Neural cell (in vitro differentiated cells): Measurements from ENCODE around the gene POP5. TPM values are rescaled to one million over a fixed set of nuclear protein-coding genes. Genes with fewer than 3 reads are reported as not detected.
A peak's percentile ranks its signal among the peaks of the same experiment; 100 is the strongest.
"Not testable (repeated sequence)": the region's sequence is repeated elsewhere in the genome, so short reads cannot be mapped to it uniquely, and the experiment has no call there.

ENCODE experiments used
- H2AFZ ChIP-seq: fragments of 200-600, 300-800 bp; sonication (generic), shearing (Covaris generic); 2 replicates; pipeline ENCODE4 v1.6.0; 2014; ENCODE audit warnings: low read depth, mild to moderate bottlenecking, antibody characterized with exemption, low read length, moderate library complexity
- H3F3A ChIP-seq: fragments of 200-600 bp; shearing (Covaris generic); 2 replicates; pipeline ENCODE4 v1.6.1; 2016; ENCODE audit warnings: mild to moderate bottlenecking, moderate library complexity, mixed read lengths, antibody characterized with exemption, low read length; ENCODE audit not compliant: insufficient read depth, poor library complexity, severe bottlenecking
- H3K27ac ChIP-seq: fragments of 200-600, 300-800 bp; sonication (generic), shearing (Covaris generic); 2 replicates; pipeline ENCODE4 v1.5.1; 2014; ENCODE audit warnings: mild to moderate bottlenecking, low read length, moderate library complexity
- H3K27me3 ChIP-seq: fragments of 300-800, 200-600 bp; sonication (generic), shearing (Covaris generic); 2 replicates; pipeline ENCODE4 v1.6.0; 2014; ENCODE audit warnings: mild to moderate bottlenecking, low read depth, low read length, moderate library complexity; ENCODE audit not compliant: insufficient read depth
- H3K36me3 ChIP-seq: fragments of 300-800, 200-600 bp; sonication (generic), shearing (Covaris generic); 2 replicates; pipeline ENCODE4 v1.5.1; 2014; ENCODE audit warnings: mild to moderate bottlenecking, antibody characterized with exemption, low read length, moderate library complexity; ENCODE audit not compliant: insufficient read depth
- H3K4me2 ChIP-seq: fragments of 300-800, 200-600 bp; sonication (generic), shearing (Covaris generic); 2 replicates; pipeline ENCODE4 v1.6.0; 2014; ENCODE audit warnings: mild to moderate bottlenecking, low read length
- H3K4me3 ChIP-seq: fragments of 300-800, 200-600 bp; sonication (generic), shearing (Covaris generic); 2 replicates; pipeline ENCODE4 v1.5.1; 2014; ENCODE audit warnings: mild to moderate bottlenecking, low read length, moderate library complexity
- H3K79me2 ChIP-seq: fragments of 200-600 bp; shearing (Covaris generic); replicated peaks from 2 replicates; pipeline ENCODE4 v1.6.0; 2014; ENCODE audit warnings: mild to moderate bottlenecking, low read length, moderate library complexity; ENCODE audit not compliant: insufficient read depth
- H3K9ac ChIP-seq: fragments of 300-800, 200-600 bp; sonication (generic), shearing (Covaris generic); 2 replicates; pipeline ENCODE4 v1.6.1; 2016; ENCODE audit warnings: mild to moderate bottlenecking, low read length, mixed read lengths
- H3K9me2 ChIP-seq: fragments of 200-600 bp; shearing (Covaris generic); 2 replicates; pipeline ENCODE4 v1.6.1; 2016; ENCODE audit warnings: mild to moderate bottlenecking, low read length, mixed read lengths; ENCODE audit not compliant: insufficient read depth
- H3K9me3 ChIP-seq: fragments of 200-600, 300-800 bp; sonication (generic), shearing (Covaris generic); 2 replicates; pipeline ENCODE4 v1.6.1; 2016; ENCODE audit warnings: mild to moderate bottlenecking, mixed run types, low read length, moderate library complexity, mixed read lengths
- H4K20me1 ChIP-seq: fragments of 200-600 bp; shearing (Covaris generic); 2 replicates; pipeline ENCODE4 v1.6.1; 2016; ENCODE audit warnings: mild to moderate bottlenecking, mixed run types; ENCODE audit not compliant: insufficient read depth
- EP300 ChIP-seq: fragments of 450-650 bp; conservative IDR thresholded peaks from 2 replicates; pipeline ENCODE4 v1.6.1; 2014; ENCODE audit warnings: antibody characterized with exemption, mild to moderate bottlenecking, moderate library complexity; ENCODE audit not compliant: poor library complexity, severe bottlenecking
- EZH2 ChIP-seq: fragments of 200-600, 300-800 bp; shearing (Covaris generic), sonication (generic); IDR thresholded peaks from 2 replicates; pipeline ENCODE4 v1.6.1; 2014; ENCODE audit warnings: antibody characterized with exemption, low read length, borderline replicate concordance, mild to moderate bottlenecking; ENCODE audit not compliant: insufficient read depth, poor library complexity, severe bottlenecking
- MXI1 ChIP-seq: fragments of 450-650 bp; conservative IDR thresholded peaks from 2 replicates; pipeline ENCODE4 v1.6.1; 2014; ENCODE audit warnings: antibody characterized with exemption, mild to moderate bottlenecking; ENCODE audit not compliant: poor library complexity, severe bottlenecking
- POLR2AphosphoS5 ChIP-seq: IDR thresholded peaks from 2 replicates; pipeline ENCODE4 v1.6.1; 2012
- RAD21 ChIP-seq: fragments of 450-650 bp; conservative IDR thresholded peaks from 2 replicates; pipeline ENCODE4 v1.6.1; 2014; ENCODE audit warnings: antibody characterized with exemption, mild to moderate bottlenecking, moderate library complexity
- SMC3 ChIP-seq: fragments of 450-650 bp; conservative IDR thresholded peaks from 2 replicates; pipeline ENCODE4 v1.6.1; 2014; ENCODE audit warnings: antibody characterized with exemption, mild to moderate bottlenecking, moderate library complexity; ENCODE audit not compliant: poor library complexity
- TAF1 ChIP-seq: IDR thresholded peaks from 2 replicates; pipeline ENCODE4 v1.6.1; 2012; ENCODE audit warnings: low read depth
- polyA plus RNA-seq: library from polyadenylated mRNA; depleted of rRNA; stranded (reverse); fragments of >200 nt; gene quantifications from 2 replicates; pipeline ENCODE4 v1.2.3, GENCODE V29; 2014
- TF ChIP-seq, protein P1 (sequence below): fragments of 450-650 bp; IDR thresholded peaks from 2 replicates; pipeline ENCODE4 v1.5.1; 2014; ENCODE audit warnings: antibody characterized with exemption, mild to moderate bottlenecking, moderate library complexity; ENCODE audit not compliant: poor library complexity, severe bottlenecking
- TF ChIP-seq, protein P2 (sequence below): IDR thresholded peaks from 2 replicates; pipeline ENCODE4 v1.6.1; 2012; ENCODE audit warnings: borderline replicate concordance

The POP5 gene
- polyA plus RNA-seq, 1 donor from 2014 or later = 153 TPM

DNA sequence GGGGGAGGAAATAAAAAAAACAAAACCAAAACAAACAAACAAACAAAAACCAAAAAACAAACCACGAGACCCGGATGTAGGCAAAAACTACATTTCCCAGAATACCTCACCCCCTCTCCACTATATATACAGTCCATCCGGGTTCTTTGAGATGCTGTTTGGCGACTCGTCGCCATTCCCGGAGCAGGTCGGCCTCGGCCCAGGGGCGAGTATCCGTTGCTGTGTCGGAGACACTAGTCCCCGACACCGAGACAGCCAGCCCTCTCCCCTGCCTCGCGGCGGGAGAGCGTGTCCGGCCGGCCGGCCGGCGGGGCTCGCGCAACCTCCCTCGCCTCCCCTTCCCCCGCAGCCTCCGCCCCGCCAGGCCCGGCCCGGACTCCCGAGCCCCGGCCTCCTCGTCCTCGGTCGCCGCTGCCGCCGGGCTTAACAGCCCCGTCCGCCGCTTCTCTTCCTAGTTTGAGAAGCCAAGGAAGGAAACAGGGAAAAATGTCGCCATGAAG is 46.9 kb downstream of the POP5 start, which contains the start of gene RNF10:
Gene RNF10, plus strand, starts transcription at position 154 of the 500 bp plus-strand sequence. CDS start 456 bp downstream, outside the sequence.
- H3K4me3 ChIP-seq = peak within 1 kb of the TSS; percentile 100
- peaks cover 48% of the 10 kb centered on the region for H3K79me2 ChIP-seq
- peak within 1 kb of the TSS; percentile 51 for H2AFZ ChIP-seq
- no peaks in the 10 kb centered on the region for H3K9me2 ChIP-seq
- no peaks in the 10 kb centered on the region for H3K36me3 ChIP-seq
- peak within 1 kb of the TSS; percentile 96 for H3K9ac ChIP-seq
- H3F3A ChIP-seq = no peaks in the 10 kb centered on the region
- no peaks in the 10 kb centered on the region for H3K9me3 ChIP-seq
- H4K20me1 ChIP-seq = peaks cover 15% of the 10 kb centered on the region
- peak within 1 kb of the TSS; percentile 94 for H3K4me2 ChIP-seq
- TF ChIP-seq RAD21 (no peak), POLR2AphosphoS5 (peak; percentile 99), SMC3 (peak; percentile 14), TAF1 (peak; percentile 75), MXI1 (peak; percentile 65), EP300 (peak; percentile 40), EZH2 (no peak)
- TF ChIP-seq, protein P1, sequence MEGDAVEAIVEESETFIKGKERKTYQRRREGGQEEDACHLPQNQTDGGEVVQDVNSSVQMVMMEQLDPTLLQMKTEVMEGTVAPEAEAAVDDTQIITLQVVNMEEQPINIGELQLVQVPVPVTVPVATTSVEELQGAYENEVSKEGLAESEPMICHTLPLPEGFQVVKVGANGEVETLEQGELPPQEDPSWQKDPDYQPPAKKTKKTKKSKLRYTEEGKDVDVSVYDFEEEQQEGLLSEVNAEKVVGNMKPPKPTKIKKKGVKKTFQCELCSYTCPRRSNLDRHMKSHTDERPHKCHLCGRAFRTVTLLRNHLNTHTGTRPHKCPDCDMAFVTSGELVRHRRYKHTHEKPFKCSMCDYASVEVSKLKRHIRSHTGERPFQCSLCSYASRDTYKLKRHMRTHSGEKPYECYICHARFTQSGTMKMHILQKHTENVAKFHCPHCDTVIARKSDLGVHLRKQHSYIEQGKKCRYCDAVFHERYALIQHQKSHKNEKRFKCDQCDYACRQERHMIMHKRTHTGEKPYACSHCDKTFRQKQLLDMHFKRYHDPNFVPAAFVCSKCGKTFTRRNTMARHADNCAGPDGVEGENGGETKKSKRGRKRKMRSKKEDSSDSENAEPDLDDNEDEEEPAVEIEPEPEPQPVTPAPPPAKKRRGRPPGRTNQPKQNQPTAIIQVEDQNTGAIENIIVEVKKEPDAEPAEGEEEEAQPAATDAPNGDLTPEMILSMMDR = no peak
- TF ChIP-seq, protein P2, sequence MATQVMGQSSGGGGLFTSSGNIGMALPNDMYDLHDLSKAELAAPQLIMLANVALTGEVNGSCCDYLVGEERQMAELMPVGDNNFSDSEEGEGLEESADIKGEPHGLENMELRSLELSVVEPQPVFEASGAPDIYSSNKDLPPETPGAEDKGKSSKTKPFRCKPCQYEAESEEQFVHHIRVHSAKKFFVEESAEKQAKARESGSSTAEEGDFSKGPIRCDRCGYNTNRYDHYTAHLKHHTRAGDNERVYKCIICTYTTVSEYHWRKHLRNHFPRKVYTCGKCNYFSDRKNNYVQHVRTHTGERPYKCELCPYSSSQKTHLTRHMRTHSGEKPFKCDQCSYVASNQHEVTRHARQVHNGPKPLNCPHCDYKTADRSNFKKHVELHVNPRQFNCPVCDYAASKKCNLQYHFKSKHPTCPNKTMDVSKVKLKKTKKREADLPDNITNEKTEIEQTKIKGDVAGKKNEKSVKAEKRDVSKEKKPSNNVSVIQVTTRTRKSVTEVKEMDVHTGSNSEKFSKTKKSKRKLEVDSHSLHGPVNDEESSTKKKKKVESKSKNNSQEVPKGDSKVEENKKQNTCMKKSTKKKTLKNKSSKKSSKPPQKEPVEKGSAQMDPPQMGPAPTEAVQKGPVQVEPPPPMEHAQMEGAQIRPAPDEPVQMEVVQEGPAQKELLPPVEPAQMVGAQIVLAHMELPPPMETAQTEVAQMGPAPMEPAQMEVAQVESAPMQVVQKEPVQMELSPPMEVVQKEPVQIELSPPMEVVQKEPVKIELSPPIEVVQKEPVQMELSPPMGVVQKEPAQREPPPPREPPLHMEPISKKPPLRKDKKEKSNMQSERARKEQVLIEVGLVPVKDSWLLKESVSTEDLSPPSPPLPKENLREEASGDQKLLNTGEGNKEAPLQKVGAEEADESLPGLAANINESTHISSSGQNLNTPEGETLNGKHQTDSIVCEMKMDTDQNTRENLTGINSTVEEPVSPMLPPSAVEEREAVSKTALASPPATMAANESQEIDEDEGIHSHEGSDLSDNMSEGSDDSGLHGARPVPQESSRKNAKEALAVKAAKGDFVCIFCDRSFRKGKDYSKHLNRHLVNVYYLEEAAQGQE = peak; percentile 75
- no peaks in the 10 kb centered on the region for H3K27me3 ChIP-seq
- H3K27ac ChIP-seq = peak within 1 kb of the TSS; percentile 87

DNA sequence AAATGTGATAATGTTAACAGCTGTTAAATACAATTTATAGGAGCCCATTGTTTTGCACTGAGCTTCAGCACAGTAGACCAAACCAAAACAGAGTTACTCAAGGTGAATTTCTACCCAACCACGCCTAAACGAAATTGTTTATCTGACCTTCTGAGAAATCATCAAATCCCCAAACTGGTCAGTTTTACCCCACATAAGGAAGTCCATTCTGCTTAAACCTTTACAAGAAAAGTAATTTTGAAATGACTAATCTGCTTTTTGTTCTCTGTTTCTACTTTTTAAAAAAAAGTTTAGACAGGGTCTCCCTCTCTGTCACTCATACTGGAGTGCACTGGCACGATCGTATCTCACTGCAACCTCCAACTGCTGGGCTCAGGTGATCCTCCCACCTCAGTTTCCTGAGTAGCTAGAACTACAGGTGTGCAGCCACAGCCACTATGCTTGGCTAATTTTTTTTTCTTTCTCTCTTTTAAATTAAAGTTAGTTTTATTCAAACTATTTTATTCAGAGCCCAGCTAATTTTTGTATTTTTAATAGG is 48.4 kb downstream of the POP5 start:
- Histone ChIP-seq H3K79me2 (peaks cover 37% of the 10 kb centered on the region), H3K9me3 (no peaks in the 10 kb centered on the region), H3K27ac (no peak overlapping the region), H3K9ac (no peak overlapping the region), H3K4me2 (no peak overlapping the region), H3K36me3 (no peaks in the 10 kb centered on the region), H3F3A (no peaks in the 10 kb centered on the region), H4K20me1 (peaks cover 3% of the 10 kb centered on the region), H3K27me3 (no peaks in the 10 kb centered on the region), H2AFZ (no peak overlapping the region), H3K9me2 (no peaks in the 10 kb centered on the region), H3K4me3 (no peak overlapping the region)
- TF ChIP-seq EZH2 (no peak), SMC3 (no peak), MXI1 (no peak), TAF1 (no peak), POLR2AphosphoS5 (no peak), RAD21 (no peak), EP300 (no peak)
- TF ChIP-seq, protein P1 = no peak
- TF ChIP-seq, protein P2 = no peak

DNA sequence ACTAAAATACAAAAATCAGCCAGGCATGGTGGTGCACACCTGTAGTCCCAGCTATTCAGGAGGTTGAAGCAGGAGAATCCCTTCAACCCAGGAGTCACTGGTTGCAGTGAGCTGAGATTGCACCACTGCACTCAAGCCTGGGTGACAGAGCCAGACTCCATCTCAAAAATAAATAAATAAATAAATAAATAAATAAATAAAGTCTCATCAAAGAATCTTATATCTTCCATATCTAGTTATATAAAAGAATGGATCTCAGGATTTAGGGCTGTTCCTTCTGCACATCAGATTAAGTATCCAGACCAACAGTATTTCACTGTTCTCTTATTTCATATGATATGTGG is 50.8 kb downstream of the POP5 start:
- not testable (repeated sequence) for H3K4me2 ChIP-seq, H3K36me3 ChIP-seq, H3K9ac ChIP-seq, H2AFZ ChIP-seq, H3F3A ChIP-seq, H3K9me2 ChIP-seq, H3K9me3 ChIP-seq, H3K27ac ChIP-seq, H3K27me3 ChIP-seq, H3K4me3 ChIP-seq, H4K20me1 ChIP-seq
- peaks cover 16% of the 10 kb centered on the region for H3K79me2 ChIP-seq
